Suprapubic skin (tissue), 4 donors: ENCODE results near the gene PIP5KL1. TPM values are rescaled to one million over a fixed set of nuclear protein-coding genes. Genes with fewer than 3 reads are reported as not detected.

ENCODE experiments used
- DNase-seq, 2 donors: peaks; one replicate each; pipeline ENCODE4 v3.0.0-alpha.2; 2019; ENCODE audit warnings: low spot score in 2 of 2
- H3K27ac ChIP-seq: fragments of 200-600 bp; sonication (generic); one replicate; pipeline ENCODE4 v1.5.1; 2019
- H3K27me3 ChIP-seq: fragments of 200-600 bp; sonication (generic); one replicate; pipeline ENCODE4 v1.5.1; 2019
- H3K36me3 ChIP-seq: fragments of 200-600 bp; sonication (generic); one replicate; pipeline ENCODE4 v1.5.1; 2019
- H3K4me1 ChIP-seq: fragments of 200-600 bp; sonication (generic); one replicate; pipeline ENCODE4 v1.5.1; 2019
- H3K4me3 ChIP-seq: fragments of 200-600 bp; sonication (generic); one replicate; pipeline ENCODE4 v1.5.1; 2019; ENCODE audit warnings: mild to moderate bottlenecking
- H3K9me3 ChIP-seq: fragments of 200-600 bp; sonication (generic); one replicate; pipeline ENCODE4 v1.5.1; 2019
- EP300 ChIP-seq: sonication (generic); formaldehyde crosslinking; IDR thresholded peaks from one replicate; pipeline ENCODE4 v1.6.1; 2017; ENCODE audit warnings: antibody characterized with exemption
- POLR2A ChIP-seq, 2 donors: fragments of 450-650 bp; IDR thresholded peaks; one replicate each; pipeline ENCODE4 v1.6.1; 2017; ENCODE audit warnings: antibody characterized with exemption in 2 of 2, mild to moderate bottlenecking in 2 of 2, moderate library complexity in 2 of 2
- POLR2AphosphoS5 ChIP-seq, 3 donors: sonication (generic); formaldehyde crosslinking; IDR thresholded peaks; one replicate each; pipeline ENCODE4 v1.6.1; 2017; ENCODE audit warnings: antibody characterized with exemption in 3 of 3
- WGBS: methylation state at CpG from one replicate; pipeline ENCODE4 v1.1.5; 2018; 5-methylcytosine and 5-hydroxymethylcytosine counted together
- total RNA-seq, 4 donors: library from RNA; depleted of rRNA; stranded (reverse); fragments of >200 nt; gene quantifications; one replicate each; pipeline ENCODE4 v1.1.0, GENCODE V29; 2016
- TF ChIP-seq, protein P1 (sequence below), 2 donors: fragments of 200-600 bp in 1 of 2; fragments of 450-650 bp in 1 of 2; sonication (generic) in 1 of 2; IDR thresholded peaks; one replicate each; pipeline ENCODE4 v1.5.1; 2016 to 2019; ENCODE audit warnings: antibody characterized with exemption in 2 of 2, mild to moderate bottlenecking in 1 of 2, moderate library complexity in 1 of 2

The PIP5KL1 gene
- total RNA-seq, 4 donors from 2014 or later: 5.8 to 14.7 (median 9.2) TPM

DNA sequence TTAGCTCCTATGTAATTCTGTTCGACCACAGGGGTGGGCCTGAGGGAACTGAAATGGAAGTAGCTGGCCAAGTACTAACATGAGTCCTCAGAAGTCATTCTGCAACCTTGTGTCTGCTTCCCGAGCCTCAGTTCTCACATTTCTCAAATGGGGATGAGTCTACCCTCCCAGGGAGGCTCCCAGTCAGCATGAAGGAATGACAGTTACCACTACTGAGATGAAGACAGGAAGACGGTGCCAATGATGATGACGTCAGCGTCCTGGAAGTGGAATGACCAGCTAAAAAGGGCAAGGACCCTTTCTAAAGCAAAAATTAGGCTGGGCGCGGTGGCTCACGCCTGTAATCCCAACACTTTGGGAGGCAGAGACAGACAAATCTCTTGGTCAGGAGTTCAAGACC is 6.8 kb downstream of the PIP5KL1 start:
- Histone ChIP-seq H3K4me1 (peaks cover 56% of the 10 kb centered on the region), H3K36me3 (no peaks in the 10 kb centered on the region), H3K4me3 (no peak overlapping the region), H3K27me3 (peaks cover 3% of the 10 kb centered on the region), H3K9me3 (no peaks in the 10 kb centered on the region), H3K27ac (no peak overlapping the region)
- no peak for DNase-seq
- TF ChIP-seq, protein P1, sequence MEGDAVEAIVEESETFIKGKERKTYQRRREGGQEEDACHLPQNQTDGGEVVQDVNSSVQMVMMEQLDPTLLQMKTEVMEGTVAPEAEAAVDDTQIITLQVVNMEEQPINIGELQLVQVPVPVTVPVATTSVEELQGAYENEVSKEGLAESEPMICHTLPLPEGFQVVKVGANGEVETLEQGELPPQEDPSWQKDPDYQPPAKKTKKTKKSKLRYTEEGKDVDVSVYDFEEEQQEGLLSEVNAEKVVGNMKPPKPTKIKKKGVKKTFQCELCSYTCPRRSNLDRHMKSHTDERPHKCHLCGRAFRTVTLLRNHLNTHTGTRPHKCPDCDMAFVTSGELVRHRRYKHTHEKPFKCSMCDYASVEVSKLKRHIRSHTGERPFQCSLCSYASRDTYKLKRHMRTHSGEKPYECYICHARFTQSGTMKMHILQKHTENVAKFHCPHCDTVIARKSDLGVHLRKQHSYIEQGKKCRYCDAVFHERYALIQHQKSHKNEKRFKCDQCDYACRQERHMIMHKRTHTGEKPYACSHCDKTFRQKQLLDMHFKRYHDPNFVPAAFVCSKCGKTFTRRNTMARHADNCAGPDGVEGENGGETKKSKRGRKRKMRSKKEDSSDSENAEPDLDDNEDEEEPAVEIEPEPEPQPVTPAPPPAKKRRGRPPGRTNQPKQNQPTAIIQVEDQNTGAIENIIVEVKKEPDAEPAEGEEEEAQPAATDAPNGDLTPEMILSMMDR (IDR thresholded peaks at IDR 0.05): no peak
- TF ChIP-seq POLR2A (IDR thresholded peaks at IDR 0.05): no peak
- no peak for TF ChIP-seq POLR2AphosphoS5 (IDR thresholded peaks at IDR 0.05)
- no peak for TF ChIP-seq EP300
- WGBS: 75% methylated on average over 8 of the region's 8 CpGs

DNA sequence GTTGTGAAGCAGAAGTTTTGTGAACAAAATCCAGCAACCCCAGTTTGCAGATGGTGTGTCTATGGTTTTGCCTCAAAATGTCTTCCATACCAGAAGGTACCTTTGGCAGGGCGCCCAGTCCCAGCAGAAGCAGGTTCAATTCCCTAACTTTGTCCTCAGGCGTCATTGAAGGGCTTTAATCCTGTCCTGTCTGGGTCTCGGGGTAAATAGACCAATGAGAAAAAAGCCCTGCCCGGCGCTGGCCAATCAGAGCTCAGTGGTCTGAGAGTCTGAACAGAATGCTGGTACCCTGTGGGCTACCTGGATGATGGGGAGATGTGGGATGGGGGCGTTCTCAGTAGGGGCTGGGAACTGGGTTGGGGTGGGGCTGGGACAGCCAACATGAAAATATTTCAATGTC is 7.5 kb downstream of the PIP5KL1 start:
- H3K4me3 ChIP-seq: no peak overlapping the region
- WGBS: 74% methylated on average over 6 of the region's 6 CpGs
- peaks cover 3% of the 10 kb centered on the region for H3K27me3 ChIP-seq
- DNase-seq: no peak
- no peak overlapping the region for H3K27ac ChIP-seq
- TF ChIP-seq POLR2A (IDR thresholded peaks at IDR 0.05): no peak
- TF ChIP-seq, protein P1 (IDR thresholded peaks at IDR 0.05): no peak
- TF ChIP-seq POLR2AphosphoS5 (IDR thresholded peaks at IDR 0.05): no peak
- no peak for TF ChIP-seq EP300
- H3K4me1 ChIP-seq: peaks cover 56% of the 10 kb centered on the region
- no peaks in the 10 kb centered on the region for H3K9me3 ChIP-seq
- no peaks in the 10 kb centered on the region for H3K36me3 ChIP-seq

DNA sequence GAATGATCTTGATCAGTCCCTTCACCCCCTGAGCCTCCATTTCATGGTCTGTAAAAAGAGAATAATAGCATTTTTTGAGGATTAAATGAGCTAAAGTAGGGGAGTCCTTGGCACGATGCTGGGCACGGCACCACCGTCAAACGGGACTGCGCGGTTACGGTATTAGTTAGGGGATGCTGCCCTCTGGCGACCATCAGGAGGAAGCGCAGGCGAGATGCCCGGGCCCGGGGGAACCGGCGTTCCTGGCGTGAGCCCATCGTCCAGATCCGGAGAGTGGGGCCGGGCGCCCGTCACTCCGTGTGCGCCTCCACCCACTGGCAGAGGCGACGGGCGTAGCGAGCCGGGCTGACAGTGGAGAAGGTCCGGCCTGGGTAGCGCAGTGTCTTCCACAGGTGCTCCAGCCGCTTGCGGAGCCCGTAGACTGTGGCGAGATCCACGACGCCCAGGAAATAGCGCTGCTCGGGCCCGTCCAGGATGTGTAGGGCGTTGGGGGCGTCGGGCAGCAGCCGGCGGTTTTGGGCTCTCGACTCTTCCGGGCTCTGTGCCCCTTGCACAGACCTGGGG is 8.9 kb downstream of the PIP5KL1 start:
- H3K27ac ChIP-seq: no peak overlapping the region
- H3K9me3 ChIP-seq: no peaks in the 10 kb centered on the region
- 3% methylated on average over 19 of the region's 45 CpGs for WGBS
- peak overlapping the region; percentile 22 for H3K4me3 ChIP-seq
- TF ChIP-seq EP300 (no peak), POLR2AphosphoS5 (IDR thresholded peaks at IDR 0.05) (peak in 1 of 3 donors; percentile 28), POLR2A (IDR thresholded peaks at IDR 0.05) (no peak)
- TF ChIP-seq, protein P1 (IDR thresholded peaks at IDR 0.05): peak; percentile 92 to 94
- H3K27me3 ChIP-seq: peaks cover 3% of the 10 kb centered on the region
- peak in 1 of 2 donors; percentile 90 for DNase-seq
- H3K36me3 ChIP-seq: no peaks in the 10 kb centered on the region
- H3K4me1 ChIP-seq: peaks cover 56% of the 10 kb centered on the region

DNA sequence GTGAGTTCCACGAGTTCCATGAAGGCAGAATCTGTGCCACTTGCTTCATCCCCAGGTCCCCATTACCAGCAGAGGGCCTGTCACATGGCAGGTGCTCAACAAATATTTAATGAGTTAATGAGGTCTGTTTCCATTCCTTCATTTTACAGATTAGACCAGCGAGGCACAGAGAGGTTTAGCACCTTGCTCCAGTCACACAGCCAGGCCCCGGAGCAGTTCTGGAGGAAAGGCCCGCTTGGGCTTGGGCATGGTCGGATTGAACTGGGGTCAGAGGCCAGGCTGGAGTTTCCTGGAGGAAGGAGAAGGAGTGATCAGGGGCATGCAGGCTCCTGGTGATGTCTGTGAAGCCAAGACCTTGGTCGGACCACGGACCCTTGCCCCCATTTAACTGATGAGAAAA is 9.8 kb downstream of the PIP5KL1 start:
- Histone ChIP-seq H3K4me3 (no peak overlapping the region), H3K4me1 (peaks cover 63% of the 10 kb centered on the region)

DNA sequence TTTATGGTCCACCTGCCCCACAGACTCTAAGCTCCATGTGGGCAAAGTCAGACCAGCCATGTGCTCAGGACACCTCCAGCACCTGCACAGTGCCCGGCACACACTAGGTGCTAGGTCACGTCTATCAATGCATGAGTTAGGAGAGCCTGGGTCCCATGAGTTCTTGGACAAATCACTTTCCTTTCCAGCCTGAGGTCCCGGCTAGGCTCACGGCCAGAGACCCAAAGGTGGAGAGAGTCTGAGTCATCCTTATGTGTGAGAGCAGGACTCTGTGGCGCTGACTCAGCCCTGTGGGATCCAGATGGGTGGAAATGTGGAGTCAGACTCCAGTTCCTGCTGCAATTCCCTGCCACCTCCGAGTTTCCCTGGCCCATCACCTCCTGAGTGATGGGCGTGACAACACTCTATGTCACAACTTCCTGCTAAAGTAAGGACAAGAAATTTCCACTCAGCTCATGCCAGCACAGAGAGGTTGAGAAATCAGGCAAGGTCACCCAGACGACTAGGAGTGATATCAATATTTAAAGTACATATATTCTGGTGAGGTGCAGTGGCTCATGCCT is 11.2 kb downstream of the PIP5KL1 start:
- Histone ChIP-seq H3K4me3 (no peak overlapping the region), H3K9me3 (no peaks in the 10 kb centered on the region), H3K4me1 (peaks cover 72% of the 10 kb centered on the region), H3K36me3 (no peaks in the 10 kb centered on the region), H3K27me3 (no peaks in the 10 kb centered on the region), H3K27ac (peak overlapping the region; percentile 50)
- DNase-seq: peak; percentile 96 to 98
- 21% methylated on average over 8 of the region's 8 CpGs for WGBS
- no peak for TF ChIP-seq POLR2A (IDR thresholded peaks at IDR 0.05)
- peak; percentile 82 to 100 (median 91) for TF ChIP-seq POLR2AphosphoS5 (IDR thresholded peaks at IDR 0.05)

More for the DNA sequence above, 9.8 kb downstream of the PIP5KL1 start:
- H3K36me3 ChIP-seq: no peaks in the 10 kb centered on the region
- TF ChIP-seq POLR2A (IDR thresholded peaks at IDR 0.05) (no peak), EP300 (no peak), POLR2AphosphoS5 (IDR thresholded peaks at IDR 0.05) (no peak)
- TF ChIP-seq, protein P1 (IDR thresholded peaks at IDR 0.05): no peak
- H3K27me3 ChIP-seq: no peaks in the 10 kb centered on the region
- no peak overlapping the region for H3K27ac ChIP-seq
- no peak for DNase-seq
- no peaks in the 10 kb centered on the region for H3K9me3 ChIP-seq
- WGBS: 67% methylated on average over 7 of the region's 7 CpGs
